Activated gamma-delta T cell treated with anti-CD3 and anti-CD28 coated beads, Interleukin-2, amount 50 U/mL, for 16 hours (primary cell): ENCODE data around the gene CAPN11.
"Not testable (repeated sequence)": the region's sequence is repeated elsewhere in the genome, so short reads cannot be mapped to it uniquely, and the experiment has no call there.

Experiments
- DNase-seq: peaks from one replicate; pipeline ENCODE4 v3.0.0-alpha.2; 2020; ENCODE audit warnings: low read depth

Gene CAPN11

DNA sequence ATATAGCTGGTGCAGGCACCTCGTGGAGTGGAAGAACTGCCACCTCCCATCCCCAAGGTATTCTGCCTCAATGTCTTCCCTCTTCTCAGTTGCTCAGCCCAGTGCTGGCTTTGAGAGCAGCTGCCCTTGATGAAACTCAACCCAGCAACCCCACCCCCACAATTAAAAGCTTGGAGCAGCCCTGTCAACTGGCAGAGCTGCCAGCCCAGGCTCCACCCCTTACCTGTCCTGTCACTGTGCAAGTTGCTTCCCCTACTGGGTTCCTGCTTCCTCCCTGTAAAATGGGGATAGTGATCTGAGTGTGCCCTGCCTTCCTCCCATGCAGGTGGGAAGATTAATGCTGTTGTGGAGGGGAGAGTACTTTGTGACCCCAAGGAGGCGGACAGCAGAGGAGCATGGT, 26.7 kb upstream of the CAPN11 start:
- no peak for DNase-seq

DNA sequence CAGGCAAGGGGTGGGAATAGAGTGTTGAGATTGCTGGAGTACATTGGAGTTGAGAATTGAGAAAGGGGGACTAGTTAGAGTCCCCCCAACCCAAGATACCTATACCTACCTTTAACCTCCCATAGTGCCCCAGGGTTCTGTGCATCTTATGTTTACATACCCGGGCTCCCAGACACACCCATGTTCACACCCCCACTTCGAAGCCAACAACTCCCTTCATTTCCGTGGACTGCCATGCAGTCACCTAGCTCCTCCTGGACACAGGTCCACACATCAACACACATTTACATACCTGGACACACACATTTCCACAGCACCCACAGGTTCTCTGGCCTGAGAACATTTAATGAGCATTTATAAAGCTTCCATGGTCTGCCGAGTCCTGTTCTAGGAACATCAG, 26.1 kb upstream of the CAPN11 start:
- no peak for DNase-seq

DNA sequence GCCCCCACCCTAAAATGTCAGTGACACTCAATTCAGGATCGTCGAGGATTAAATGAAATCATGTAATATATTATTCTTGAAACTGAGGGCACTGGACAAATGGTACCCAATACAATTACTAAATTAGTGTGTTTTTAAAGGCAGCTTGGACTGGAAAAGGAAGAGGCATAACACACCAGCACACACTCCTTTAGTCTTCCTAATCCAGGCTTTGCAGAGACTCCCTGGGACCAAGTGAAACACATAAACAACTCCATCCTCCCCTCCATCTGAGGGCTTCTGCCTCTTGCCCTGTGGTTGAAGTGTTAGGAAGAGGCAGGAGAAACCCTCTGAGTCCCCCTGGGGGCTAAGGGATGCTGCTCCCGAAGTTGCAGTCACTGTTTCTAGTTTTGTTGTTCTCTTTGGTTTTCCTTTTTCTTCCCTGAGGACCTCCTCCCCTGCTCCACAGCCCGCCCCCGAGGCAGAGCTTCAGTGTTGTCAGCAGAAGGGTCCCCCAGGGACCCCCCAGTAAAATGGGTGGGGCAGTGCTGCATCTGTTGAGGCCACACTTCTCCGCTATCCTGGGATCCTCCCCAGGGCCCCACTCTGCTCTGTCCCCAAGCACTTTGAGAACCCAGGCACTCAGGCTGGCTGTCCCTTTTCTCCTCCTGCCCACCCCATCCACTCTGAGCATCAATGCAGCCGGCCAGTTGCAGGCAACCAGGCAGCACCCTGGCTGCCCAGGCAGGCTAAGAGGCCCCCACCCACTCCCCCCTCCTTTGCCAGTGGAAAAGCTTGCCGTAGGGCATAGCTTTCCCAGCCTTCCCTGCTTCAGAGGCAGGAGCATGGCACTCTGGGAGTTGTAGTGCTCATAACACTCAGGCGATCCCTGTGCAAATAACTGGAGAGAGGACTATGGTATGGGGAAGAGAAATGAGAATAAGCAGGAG, 25.4 kb upstream of the CAPN11 start:
- no peak for DNase-seq

DNA sequence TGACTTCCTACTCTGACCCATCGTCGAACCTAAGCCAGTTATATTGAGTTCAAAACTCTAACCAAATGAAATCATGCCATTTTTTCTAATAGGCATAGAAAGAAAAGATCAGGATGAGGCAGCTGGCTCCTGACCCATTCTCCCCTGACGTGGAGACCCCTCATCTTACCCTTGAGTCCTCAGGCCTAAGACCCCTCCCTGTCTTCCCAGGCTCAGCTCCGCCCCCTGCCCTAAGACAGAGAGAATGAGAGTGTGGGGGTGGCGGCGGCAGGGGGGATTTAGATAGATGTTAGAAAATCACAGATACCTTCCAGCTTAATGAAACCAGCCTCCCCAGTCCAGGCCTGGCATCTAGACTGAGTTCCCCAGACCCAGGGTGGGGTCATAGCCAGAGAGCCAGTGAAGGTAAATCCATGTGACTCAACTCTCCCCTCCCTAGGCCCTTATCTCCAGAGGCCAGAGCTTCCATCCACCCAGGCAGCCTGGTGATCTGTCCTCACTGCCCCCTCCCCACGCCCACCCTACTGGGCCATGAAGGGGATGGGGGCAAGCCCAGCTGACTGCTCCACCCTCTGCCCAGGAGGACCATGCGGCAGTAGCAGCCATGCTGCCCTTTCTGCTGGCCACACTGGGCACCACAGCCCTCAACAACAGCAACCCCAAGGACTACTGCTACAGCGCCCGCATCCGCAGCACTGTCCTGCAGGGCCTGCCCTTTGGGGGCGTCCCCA, 24.5 kb upstream of the CAPN11 start:
- DNase-seq: no peak

DNA sequence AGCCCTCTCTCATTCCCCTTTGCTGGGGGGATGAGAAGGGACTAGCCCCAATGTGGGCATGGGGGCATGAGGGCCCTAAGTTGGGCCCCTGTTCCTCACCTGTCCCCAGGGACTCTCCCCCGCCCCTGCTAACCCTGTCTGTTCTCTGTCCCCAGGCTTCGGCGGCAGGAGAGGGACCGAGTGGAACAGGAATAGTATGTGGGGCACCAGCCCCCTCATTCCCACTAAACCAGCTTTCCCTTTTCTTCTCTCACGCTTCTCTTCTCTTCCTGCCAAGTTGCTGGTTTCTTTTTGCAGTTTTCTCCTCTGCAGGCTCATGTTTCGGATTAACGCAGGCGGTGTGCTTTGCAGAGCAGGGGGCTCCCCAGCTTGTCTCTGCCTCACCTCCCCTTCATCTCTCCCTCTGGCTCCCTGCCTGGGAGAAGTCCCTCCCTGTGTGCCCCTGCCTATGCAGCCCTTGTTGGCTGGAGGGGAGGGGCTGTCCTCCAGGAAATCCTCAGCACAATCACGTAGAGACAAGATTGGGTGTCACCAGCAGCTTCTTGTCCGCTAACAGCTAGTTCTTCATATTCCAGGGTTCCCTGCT, 23.4 kb upstream of the CAPN11 start:
- DNase-seq: no peak

DNA sequence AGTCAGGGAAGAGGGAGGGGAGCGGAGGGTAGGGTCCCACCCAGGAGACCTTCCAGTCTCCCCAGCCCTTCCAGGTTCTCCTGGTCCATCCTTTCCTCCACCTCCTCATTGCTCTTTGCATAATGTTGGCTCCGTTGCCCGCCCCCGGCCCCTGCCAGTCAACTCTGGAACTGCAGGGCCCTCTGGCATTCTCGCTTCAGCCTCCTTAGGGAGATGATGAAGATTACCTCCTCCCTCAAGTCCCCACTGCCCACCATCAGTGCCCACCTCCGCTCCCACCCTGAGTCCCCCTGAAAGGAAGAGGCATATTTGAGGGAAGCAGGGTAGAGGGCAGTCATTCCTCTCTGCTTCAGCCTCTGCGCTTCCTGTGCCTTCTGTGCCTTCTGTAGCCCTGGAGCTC, 22.7 kb upstream of the CAPN11 start:
- DNase-seq: no peak

DNA sequence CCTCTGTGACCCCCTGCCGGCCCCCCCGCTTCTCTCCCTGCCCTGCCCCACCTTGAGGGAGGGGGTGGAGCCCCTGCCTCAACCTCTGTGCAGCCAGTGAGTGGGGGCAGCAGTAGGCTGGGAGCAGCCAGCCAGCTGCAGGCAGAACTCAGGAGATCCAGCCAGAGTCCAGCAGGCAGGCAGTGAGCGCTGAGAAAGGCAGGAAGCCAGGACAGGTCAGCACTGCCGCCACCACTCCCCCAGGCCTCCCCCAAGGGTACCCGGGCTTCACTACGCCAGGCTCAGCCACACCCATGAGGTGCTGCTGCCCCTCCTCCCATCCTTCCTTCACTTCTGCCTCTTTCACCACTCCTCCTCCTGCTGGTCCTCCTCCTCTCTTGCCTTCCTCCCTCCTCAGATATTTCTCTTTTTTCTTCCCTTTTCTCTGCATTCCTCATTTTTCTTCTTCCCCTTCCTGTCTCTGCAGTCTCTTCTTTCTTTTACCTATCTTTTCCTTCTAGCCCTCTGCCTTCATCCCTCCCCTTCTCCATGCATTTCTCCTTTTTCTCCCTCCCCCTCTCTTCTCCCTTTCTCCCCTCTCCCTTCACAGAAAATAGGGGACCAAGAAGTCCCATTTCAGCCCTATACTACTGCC, 19.8 kb upstream of the CAPN11 start:
- DNase-seq: no peak

DNA sequence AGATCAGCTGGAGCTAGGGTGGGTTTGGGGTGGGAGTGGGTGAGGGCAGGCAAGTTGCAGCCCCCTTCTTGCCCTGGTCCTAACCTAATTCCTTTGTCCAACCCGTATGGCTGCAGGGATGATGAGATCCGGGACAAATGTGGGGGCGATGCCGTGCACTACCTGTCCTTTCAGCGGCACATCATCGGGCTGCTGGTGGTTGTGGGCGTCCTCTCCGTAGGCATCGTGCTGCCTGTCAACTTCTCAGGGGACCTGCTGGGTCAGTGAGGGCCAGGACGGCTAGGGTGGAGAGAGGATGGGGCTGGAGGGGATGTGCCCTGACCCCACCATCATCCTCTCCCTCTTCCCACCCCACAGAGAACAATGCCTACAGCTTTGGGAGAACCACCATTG, 19.3 kb upstream of the CAPN11 start:
- no peak for DNase-seq

DNA sequence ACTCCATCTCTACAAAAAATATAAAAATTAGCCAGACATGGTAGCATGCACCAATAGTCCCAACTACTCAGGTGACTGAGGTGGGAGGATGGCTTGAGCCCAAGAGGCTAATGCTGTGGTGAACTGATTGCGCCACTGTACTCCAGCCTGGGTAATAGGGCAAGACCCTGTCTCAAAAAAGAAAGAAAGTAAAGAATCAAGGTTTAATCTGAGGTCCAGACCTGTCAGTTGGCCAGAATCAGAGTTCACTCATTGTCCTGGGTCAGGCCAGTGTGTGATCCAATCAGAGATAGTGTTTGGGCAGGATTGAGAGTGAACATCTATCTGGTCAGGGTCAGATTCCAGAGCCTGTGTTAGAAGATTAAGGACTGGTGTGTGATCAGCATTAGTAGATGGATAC, 15.8 kb upstream of the CAPN11 start:
- no peak for DNase-seq

DNA sequence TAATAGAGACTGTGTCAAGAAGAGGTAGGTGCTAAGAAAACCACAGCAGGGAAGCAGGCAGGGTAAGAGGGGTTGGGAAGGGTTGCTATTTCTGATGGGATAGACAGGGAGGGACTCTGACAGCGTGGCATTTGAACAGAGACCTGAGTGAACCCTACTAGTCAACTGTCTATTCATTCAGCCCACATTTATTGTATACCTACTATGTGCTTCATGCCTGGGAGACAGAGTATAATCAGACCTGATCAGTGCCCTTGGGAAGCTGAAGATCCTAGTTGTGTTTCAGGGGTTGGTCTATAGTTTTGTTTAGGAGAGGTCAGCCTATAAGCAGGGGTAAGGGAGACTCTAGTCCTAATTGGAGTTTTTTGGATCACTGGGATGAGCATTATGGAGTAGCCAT, 14.9 kb upstream of the CAPN11 start:
- DNase-seq: no peak

DNA sequence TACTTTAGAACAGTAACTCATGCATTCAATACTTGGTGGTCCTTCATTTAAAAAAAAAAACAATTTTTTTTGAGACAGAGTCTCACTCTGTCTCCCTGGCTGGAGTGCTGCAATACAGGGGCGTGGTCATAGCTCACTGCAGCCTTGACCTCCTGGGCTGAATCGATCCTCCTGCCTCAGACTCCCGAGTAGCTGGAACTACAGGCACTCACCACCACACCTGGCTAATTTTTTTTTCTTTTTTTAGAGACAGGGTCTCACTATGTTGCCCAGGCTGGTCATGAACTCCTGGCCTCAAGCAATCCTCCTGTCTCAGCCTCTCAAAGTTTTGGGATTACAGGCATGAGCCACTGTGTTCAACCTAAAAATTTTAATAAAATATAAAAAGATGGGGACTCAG, 14.1 kb upstream of the CAPN11 start:
- DNase-seq: not testable (repeated sequence)

DNA sequence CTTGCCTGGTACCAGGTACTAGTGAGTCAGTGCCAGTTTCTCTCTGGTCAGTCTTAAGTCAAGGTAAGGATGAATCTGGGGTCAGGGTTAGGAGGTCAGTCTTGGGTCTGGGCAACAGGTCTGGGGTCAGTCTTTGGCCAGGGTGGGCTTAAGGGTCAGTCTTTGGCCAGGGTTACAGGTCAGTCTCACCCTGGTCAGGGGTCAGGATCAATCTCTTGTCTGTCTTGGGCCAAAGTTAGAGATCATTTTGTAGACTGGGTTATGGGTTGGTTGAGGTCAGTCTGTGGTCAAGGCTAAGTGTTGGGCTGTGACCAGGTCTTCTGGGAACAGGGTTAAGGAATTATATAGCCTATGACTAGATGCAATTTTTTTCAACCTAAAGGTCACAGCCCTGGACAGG, 12.8 kb upstream of the CAPN11 start:
- DNase-seq: no peak

DNA sequence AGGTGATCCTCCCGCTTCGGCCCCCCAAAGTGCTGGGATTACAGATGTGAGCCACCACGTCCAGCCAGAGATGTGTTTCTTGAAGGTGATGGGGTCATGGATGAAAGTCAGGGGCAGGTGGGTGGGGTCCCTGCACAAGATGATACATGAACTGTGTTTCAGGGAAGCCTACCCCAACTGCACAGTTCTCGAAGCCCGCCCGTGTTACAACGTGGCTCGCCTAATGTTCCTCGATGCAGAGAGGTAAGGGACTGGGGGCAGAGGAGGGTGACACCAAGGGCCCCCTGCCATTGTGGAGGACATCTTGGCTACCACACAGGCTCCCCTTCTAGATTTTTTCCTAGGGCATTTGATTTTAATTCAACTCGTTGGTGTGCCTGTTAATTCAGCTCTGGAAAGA, 11.9 kb upstream of the CAPN11 start:
- no peak for DNase-seq

DNA sequence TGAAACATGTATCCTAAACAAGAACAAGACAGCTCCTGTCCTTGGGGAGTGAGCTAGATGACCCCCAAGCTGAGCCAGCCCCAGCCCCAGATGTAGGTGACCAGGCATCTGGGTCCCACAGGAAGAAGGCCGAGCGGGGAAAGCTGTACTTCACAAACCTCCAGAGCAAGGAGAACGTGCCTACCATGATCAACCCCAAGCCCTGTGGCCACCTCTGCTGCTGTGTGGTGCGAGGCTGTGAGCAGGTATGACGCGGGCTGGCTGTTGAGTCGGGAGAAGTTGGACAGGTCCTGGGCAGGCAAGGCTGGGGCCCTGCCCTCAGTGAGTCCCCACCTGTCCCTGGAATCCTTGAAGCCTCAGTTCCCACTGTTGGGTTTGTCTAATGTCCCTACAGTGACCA, 11.4 kb upstream of the CAPN11 start:
- no peak for DNase-seq

DNA sequence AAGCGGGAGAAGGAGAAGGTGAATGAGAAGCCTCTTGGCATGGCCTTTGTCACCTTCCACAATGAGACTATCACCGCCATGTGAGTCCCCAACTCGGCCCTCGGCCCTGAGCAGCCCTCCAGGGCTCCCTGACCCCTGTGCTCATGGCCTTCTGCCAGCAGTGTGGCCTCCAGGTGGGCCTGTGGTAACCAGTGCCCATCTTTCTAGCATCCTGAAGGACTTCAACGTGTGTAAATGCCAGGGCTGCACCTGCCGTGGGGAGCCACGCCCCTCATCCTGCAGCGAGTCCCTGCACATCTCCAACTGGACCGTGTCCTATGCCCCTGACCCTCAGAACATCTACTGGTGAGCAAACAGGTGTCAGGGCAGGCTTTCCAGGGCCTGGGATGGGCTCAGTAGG, 10.3 kb upstream of the CAPN11 start:
- DNase-seq: no peak

DNA sequence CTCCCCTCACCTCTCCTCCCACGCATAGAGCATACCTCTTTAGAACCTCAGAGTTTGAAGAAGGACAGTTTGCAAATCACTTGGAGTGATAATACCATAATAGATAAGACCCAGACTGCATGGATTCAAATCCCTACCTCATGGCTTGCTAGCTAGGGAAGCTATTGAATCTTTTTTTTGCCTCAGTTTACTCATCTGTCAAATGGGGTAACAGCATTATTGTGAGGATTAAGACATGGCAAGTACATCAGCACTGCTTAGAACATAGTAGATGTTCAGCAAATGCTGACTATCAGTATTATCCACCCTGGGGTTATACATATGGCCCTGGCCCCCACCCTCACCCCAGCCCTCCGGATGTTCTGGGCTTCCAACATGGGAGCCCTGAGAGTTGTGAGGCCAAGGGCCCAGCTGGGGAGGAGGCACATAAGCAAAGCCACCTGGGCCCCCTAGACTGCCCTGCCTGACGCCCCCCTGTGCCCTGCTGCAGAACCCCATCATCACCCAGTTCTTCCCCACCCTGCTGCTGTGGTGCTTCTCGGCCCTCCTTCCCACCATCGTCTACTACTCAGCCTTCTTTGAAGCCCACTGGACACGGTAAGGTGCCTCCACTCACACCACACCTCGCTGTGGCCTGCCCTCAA, 9.1 kb upstream of the CAPN11 start:
- no peak for DNase-seq

DNA sequence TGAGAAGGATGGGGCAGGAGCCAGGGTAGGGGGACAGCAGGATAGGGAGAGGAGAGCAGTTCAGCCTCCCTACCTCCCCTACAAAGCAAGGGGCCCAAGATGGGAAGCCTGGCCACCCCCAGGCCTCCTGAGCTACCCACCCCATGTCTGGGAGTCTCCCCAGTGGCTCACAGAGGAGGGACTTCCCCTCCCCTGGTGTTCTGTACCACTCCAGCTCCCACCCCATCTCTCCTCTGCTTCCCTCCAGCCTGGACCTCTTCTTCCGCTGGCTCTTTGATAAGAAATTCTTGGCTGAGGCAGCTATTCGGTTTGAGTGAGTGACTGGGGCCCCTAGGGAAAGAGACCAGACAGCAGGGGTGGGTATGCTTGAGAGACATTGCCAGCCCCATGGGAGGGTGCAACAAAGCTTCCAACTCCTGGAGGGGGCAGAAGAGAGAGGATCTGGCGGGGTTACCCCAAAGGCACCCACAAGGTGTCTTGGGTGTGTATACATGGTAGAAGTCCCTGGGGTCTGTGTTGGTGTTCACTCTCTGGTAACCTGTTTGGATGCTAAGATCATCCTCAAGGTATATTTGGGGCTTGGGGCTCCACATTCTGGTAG, 8.2 kb upstream of the CAPN11 start:
- no peak for DNase-seq

DNA sequence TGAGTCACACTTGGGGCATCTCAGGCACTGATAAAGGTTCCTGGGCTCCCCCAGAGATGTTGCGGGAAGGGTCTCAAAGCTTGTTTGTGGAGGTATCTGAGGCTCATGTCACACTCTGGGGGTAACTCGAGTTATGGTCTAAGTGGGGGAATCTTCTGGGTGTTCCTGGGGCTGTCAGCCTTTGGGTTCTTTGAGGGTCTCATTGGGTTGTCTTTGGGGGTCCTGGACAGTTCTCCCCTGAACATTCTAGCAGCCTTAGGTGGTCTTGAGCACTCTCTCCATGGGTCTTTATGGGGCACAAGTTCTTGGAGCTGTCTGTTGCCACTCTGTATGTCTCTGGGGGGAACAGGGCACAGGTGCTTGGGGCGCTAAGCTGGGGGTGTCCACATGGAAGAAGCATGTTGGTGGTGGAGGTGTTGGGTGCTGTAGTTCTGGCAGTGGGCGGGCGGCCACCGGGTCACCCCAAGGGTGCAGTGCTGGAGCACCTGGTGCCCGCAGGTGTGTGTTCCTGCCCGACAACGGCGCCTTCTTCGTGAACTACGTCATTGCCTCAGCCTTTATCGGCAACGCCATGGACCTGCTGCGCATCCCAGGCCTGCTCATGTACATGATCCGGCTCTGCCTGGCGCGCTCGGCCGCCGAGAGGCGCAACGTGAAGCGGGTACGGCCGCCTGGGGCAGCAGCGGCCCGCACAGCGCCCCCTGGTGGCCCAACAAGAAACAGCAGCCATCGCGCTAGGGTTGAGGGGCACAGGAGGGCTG, 7.1 kb upstream of the CAPN11 start:
- peak; percentile 75 for DNase-seq

DNA sequence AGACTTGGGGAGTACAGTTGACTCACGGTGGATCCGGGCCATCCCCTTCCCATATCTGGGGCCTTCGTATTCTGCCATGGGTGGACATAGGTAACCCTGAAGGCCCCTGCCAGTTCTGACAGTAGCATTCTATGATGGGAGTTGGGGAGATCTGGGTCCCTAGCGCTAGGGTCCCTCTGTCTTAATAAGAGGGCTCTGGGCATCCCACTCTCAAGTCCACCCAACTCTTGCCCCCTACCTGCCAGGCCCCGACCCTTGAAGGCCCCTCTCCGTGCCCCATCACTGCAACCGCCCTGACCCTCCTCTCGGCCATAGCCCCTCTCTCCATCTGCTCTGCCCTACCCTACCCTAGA, 6.5 kb upstream of the CAPN11 start:
- no peak for DNase-seq

DNA sequence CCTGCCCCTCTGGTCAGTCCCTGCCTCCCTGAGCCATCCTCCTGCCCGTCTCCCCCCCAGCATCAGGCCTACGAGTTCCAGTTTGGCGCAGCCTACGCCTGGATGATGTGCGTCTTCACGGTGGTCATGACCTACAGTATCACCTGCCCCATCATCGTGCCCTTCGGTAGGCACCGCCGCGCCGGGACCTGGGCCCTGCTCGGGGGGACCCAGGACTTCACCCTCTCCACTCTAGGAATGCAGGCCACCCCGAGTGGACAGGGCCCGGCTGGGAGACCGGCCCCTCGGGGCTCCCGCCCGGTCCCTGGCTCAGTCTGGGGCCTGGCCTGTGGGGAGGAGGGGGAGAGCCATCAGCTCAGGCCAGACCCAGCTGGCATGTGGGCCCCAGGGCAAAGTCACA, 6.1 kb upstream of the CAPN11 start:
- DNase-seq: no peak

DNA sequence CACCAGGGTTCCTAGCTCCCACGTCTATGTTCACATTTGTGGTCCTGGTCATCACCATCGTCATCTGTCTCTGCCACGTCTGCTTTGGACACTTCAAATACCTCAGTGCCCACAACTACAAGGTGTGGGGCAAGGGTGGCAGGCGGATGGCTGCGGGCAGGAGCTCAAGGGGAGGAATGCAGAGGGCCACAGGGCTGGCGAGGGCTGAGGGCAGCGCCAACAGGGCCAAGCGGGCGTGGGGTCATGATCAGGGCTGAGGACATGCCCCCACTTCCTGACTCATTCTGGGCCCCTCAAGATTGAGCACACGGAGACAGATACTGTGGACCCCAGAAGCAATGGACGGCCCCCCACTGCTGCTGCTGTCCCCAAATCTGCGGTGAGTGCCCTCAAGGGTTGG, 4.6 kb upstream of the CAPN11 start:
- DNase-seq: no peak
